Pancreas (tissue), 10 donors: ENCODE measurements around the gene PCDHA1. TPM values are rescaled to one million over a fixed set of nuclear protein-coding genes. Genes with fewer than 3 reads are reported as not detected.

ENCODE experiments used
- ATAC-seq, 4 donors: fragments of 200-7000 bp; cut with Tn5 transposase; one replicate each; pipeline versions ENCODE4 v1.8.0 to v1.9.1; 2020; ENCODE audit warnings: mild to moderate bottlenecking in 4 of 4, moderate library complexity in 4 of 4
- DNase-seq, 6 donors: peaks; one replicate each; pipeline ENCODE4 v3.0.0-alpha.2; 2020
- FAIRE-seq: peaks from 2 replicates; lab custom pipeline; 2012; peaks lifted over from hg19 to GRCh38; lab: Jason Lieb, UNC
- H3K27ac ChIP-seq, 4 donors: fragments of 200-600 bp; sonication (generic); 1 replicate in 3 of 4; 2 replicates in 1 of 4; pipeline versions ENCODE4 v1.5.0 to v1.8.0; 2020
- H3K27me3 ChIP-seq, 4 donors: fragments of 200-600 bp; one replicate each; pipeline ENCODE4 v1.8.0; 2021
- H3K36me3 ChIP-seq, 3 donors: fragments of 200-600 bp; sonication (generic) in 1 of 3; one replicate each; pipeline versions ENCODE4 v1.5.0 to v1.8.0; 2020 to 2021
- H3K4me1 ChIP-seq, 3 donors: fragments of 200-600 bp; one replicate each; pipeline ENCODE4 v1.8.0; 2021
- H3K4me3 ChIP-seq, 4 donors: fragments of 200-600 bp; sonication (generic) in 2 of 4; one replicate each; pipeline versions ENCODE4 v1.5.0 to v1.8.0; 2020 to 2021
- H3K9me3 ChIP-seq, 4 donors: fragments of 200-600 bp; one replicate each; pipeline ENCODE4 v1.8.0; 2021
- CTCF ChIP-seq, 4 donors: fragments of 200-600 bp; sonication (generic) in 3 of 4; IDR thresholded peaks; one replicate each; pipeline versions ENCODE4 v1.5.0 to v1.8.0; 2021; ENCODE audit warnings: antibody characterized with exemption in 4 of 4
- WGBS, 2 donors: extraction: QIAGEN DNeasy Blood & Tissue Kit; methylation state at CpG; one replicate each; pipeline ENCODE4 v1.1.7; 2013; 5-methylcytosine and 5-hydroxymethylcytosine counted together
- intact Hi-C, 3 donors: fragments of 100-400 bp; cut with DNase I; formaldehyde crosslinking; loops; one replicate each; pipeline versions ENCODE4 v1.11.1 to v1.14.2; 2022
- polyA plus RNA-seq, 2 donors: library from polyadenylated mRNA; stranded (reverse); fragments of 200-250 nt; gene quantifications; one replicate each; pipeline ENCODE4 v1.2.3, GENCODE V29; 2013
- total RNA-seq, 6 donors: library from RNA; stranded (reverse); fragmentation: NEBNext Ultra II Directional in 4 of 6; extraction: Animal tissue kit (Norgen Biotek cat#: 25700) in 4 of 6; gene quantifications; one replicate each; pipeline versions ENCODE4 v1.2.1 to v1.2.4, GENCODE V29; 2021 to 2023
- donor health status: healthy with polysubstance abuse.
- donor health status: DM: no; HTN: no; CAD: no; lungs with moderate emphysema.
- donor health status: DM: no; HTN: no; CAD: no.
- donor health status: control.
- donor health status: control.
- donor health status: Bipolar disorder and iron deficiency.
- donor health status: DM: yes; HTN: yes; CAD: no.
- donor health status: DM: no; HTN: no; CAD: no.
- donor health status: DM: no; HTN: no; CAD: no.
- donor health status: DM: yes; HTN: yes; CAD: no.

Gene PCDHA1
- total and polyA plus RNA-seq, 8 donors = 0.03 to 0.47 (median 0.09) TPM; not detected in 2

- intact Hi-C loops = no loop called here
- peak; percentile 27 to 76 (median 50) for DNase-seq
- peak; percentile 91 to 95 (median 92) for ATAC-seq
- Histone ChIP-seq H3K4me3 (peak within 1 kb of the TSS; percentile 14 to 70 (median 46)), H3K36me3 (no peaks in the 10 kb centered on the region), H3K4me1 (no peaks in the 10 kb centered on the region), H3K27ac (peak within 1 kb of the TSS in 1 of 4 donors; percentile 23), H3K9me3 (no peaks in the 10 kb centered on the region), H3K27me3 (no peaks in the 10 kb centered on the region)
- TF ChIP-seq CTCF (IDR thresholded peaks at IDR 0.05) = no peak
- WGBS, 2 donors = 1% methylated on average over 71 to 80 of the region's 80 CpGs
- no peak for FAIRE-seq
These were observed 180.6 kb downstream of the PCDHA1 start, which contains the start of gene PCDHAC2 for GRCh38 chr5:140966293-140967225. TSS of gene PCDHAC2 (plus strand) at chr5:140966476. CDS start at chr5:140966767, 291 bp downstream.

GRCh38 chr5:140967226-140967893 lies 181.4 kb downstream of the PCDHA1 start:
- WGBS, 2 donors = 32 to 33% methylated on average over 34 of the region's 34 CpGs
- ATAC-seq (peak in 2 of 4 donors; percentile 7 to 9), FAIRE-seq (no peak), DNase-seq (no peak)
- Histone ChIP-seq H3K27me3 (no peaks in the 10 kb centered on the region), H3K9me3 (no peaks in the 10 kb centered on the region), H3K4me1 (no peaks in the 10 kb centered on the region), H3K27ac (no peak overlapping the region), H3K4me3 (peak overlapping the region in 3 of 4 donors; percentile 14 to 70 (median 46)), H3K36me3 (no peaks in the 10 kb centered on the region)
- no peak for TF ChIP-seq CTCF (IDR thresholded peaks at IDR 0.05)
- intact Hi-C loops = no loop called here

- no peak overlapping the region for H3K4me3 ChIP-seq
- intact Hi-C loops = no loop called here
- no peaks in the 10 kb centered on the region for H3K27me3 ChIP-seq
- no peaks in the 10 kb centered on the region for H3K4me1 ChIP-seq
- DNase-seq (no peak), FAIRE-seq (no peak), ATAC-seq (no peak)
- H3K36me3 ChIP-seq = no peaks in the 10 kb centered on the region
- no peak overlapping the region for H3K27ac ChIP-seq
- no peaks in the 10 kb centered on the region for H3K9me3 ChIP-seq
- no peak for TF ChIP-seq CTCF (IDR thresholded peaks at IDR 0.05)
These were observed 183.9 kb downstream of the PCDHA1 start for GRCh38 chr5:140969880-140970279.

- no peaks in the 10 kb centered on the region for H3K36me3 ChIP-seq
- H3K27ac ChIP-seq = no peak overlapping the region
- no peak for ATAC-seq
- intact Hi-C loops = no loop called here
- no peak for DNase-seq
- no peaks in the 10 kb centered on the region for H3K27me3 ChIP-seq
- FAIRE-seq = no peak
- H3K4me1 ChIP-seq = no peaks in the 10 kb centered on the region
- H3K4me3 ChIP-seq = no peak overlapping the region
- no peak for TF ChIP-seq CTCF (IDR thresholded peaks at IDR 0.05)
- no peaks in the 10 kb centered on the region for H3K9me3 ChIP-seq
These were observed 187.6 kb downstream of the PCDHA1 start for GRCh38 chr5:140973550-140973949.
